K562 (cell line): ENCODE results near the gene GADL1. TPM values are rescaled to one million over a fixed set of nuclear protein-coding genes. Genes with fewer than 3 reads are reported as not detected.

Experiments used
- ATAC-seq: fragments of 200-7000 bp; cut with Tn5 transposase; 3 replicates; pipeline ENCODE4 v1.9.1; 2020; ENCODE audit warnings: moderate library complexity
- BruUV-seq: library from RNA; stranded (reverse); fragments of 400-500 nt; replicated peaks from 2 replicates; lab custom pipeline; 2021; lab: Mats Ljungman, UMichigan
- CTCF ChIA-PET: fragments of 300-600 bp; formaldehyde crosslinking; extraction: SDS; loops from one replicate; lab custom pipeline; 2021; ENCODE audit warnings: low intra/inter-chr PET ratio; lab: Yijun Ruan, JAX
- POLR2A ChIA-PET: fragments of 300-600, 350-650 bp; sonication (Branson Sonifier 250); formaldehyde crosslinking; extraction: SDS; loops from one replicate; lab custom pipeline; 2021; ENCODE audit warnings: antibody characterized with exemption, inconsistent platforms; lab: Yijun Ruan, JAX
- DNase-seq, 4 experiments: peaks; one replicate each; pipeline versions ENCODE4 v3.0.0 to v3.0.0-alpha.2; 2011 to 2018; ENCODE audit warnings: low spot score in 3 of 4, mixed read lengths in 3 of 4; ENCODE audit errors: extremely low read depth in 1 of 4
- FAIRE-seq: peaks from 2 replicates; lab custom pipeline; 2011; peaks lifted over from hg19 to GRCh38; lab: Jason Lieb, UNC
- H2AFZ ChIP-seq: 2 replicates; pipeline ENCODE4 v1.6.0; 2011; ENCODE audit warnings: low read depth, low read length, control low read depth, inconsistent platforms
- H3K27ac ChIP-seq: fragments of 200-600 bp; 3 replicates; pipeline ENCODE4 v1.8.0; 2011; ENCODE audit warnings: low read depth, mild to moderate bottlenecking, control low read depth, inconsistent platforms, low read length, moderate library complexity, mixed read lengths; ENCODE audit errors: extremely low read depth
- H3K27me3 ChIP-seq, 2 experiments: fragments of 300-600 bp in 1 of 2; 2 replicates in 1 of 2; 3 replicates in 1 of 2; pipeline versions ENCODE4 v1.6.0 to v1.8.0; 2011; ENCODE audit warnings: inconsistent platforms in 2 of 2, low read length in 2 of 2, mild to moderate bottlenecking in 1 of 2, mixed read lengths in 1 of 2, moderate library complexity in 1 of 2; ENCODE audit not compliant: control insufficient read depth in 2 of 2, insufficient read depth in 2 of 2
- H3K36me3 ChIP-seq: fragments of 300-600 bp; 3 replicates; pipeline ENCODE4 v1.8.0; 2011; ENCODE audit warnings: mild to moderate bottlenecking, low read length, inconsistent platforms; ENCODE audit not compliant: control insufficient read depth, insufficient read depth
- H3K4me1 ChIP-seq, 2 experiments: fragments of 200-600 bp in 1 of 2; replicated peaks in 1 of 2; 2 replicates in 1 of 2; 3 replicates in 1 of 2; pipeline versions ENCODE4 v1.5.1 to v1.8.0; 2011; ENCODE audit warnings: inconsistent platforms in 2 of 2, low read length in 2 of 2, mild to moderate bottlenecking in 1 of 2, mixed read lengths in 1 of 2, moderate library complexity in 1 of 2; ENCODE audit not compliant: control insufficient read depth in 2 of 2, insufficient read depth in 2 of 2
- H3K4me2 ChIP-seq: 2 replicates; pipeline ENCODE4 v1.6.1; 2011; ENCODE audit warnings: low read length, control low read depth, inconsistent platforms, mixed read lengths; ENCODE audit not compliant: insufficient read depth
- H3K4me3 ChIP-seq: fragments of 200-600 bp; sonication (generic), shearing (Covaris generic); 2 replicates; pipeline ENCODE4 v1.5.1; 2016; ENCODE audit warnings: control low read depth, inconsistent platforms
- H3K79me2 ChIP-seq: fragments of 200-600 bp; 3 replicates; pipeline ENCODE4 v1.8.0; 2011; ENCODE audit warnings: low read length, inconsistent platforms; ENCODE audit not compliant: control insufficient read depth, insufficient read depth
- H3K9ac ChIP-seq, 2 experiments: 2 replicates each; pipeline versions ENCODE4 v1.6.0 to v1.6.1; 2011; ENCODE audit warnings: low read depth in 2 of 2, low read length in 2 of 2, control low read depth in 1 of 2, inconsistent platforms in 1 of 2, mild to moderate bottlenecking in 1 of 2, mixed read lengths in 1 of 2; ENCODE audit not compliant: insufficient read depth in 1 of 2
- H3K9me1 ChIP-seq: one replicate; pipeline ENCODE4 v1.6.0; 2011; ENCODE audit warnings: inconsistent platforms, mild to moderate bottlenecking, low read length, moderate library complexity; ENCODE audit not compliant: control insufficient read depth, insufficient read depth
- H3K9me3 ChIP-seq: replicated peaks from 2 replicates; pipeline ENCODE4 v1.5.1; 2011; ENCODE audit warnings: low read depth, low read length, inconsistent platforms; ENCODE audit not compliant: control insufficient read depth, insufficient read depth
- H4K20me1 ChIP-seq: replicated peaks from 2 replicates; pipeline ENCODE4 v1.6.1; 2011; ENCODE audit warnings: low read length, inconsistent platforms, mixed read lengths; ENCODE audit not compliant: control insufficient read depth, insufficient read depth
- E2F3 ChIP-seq: fragments of 250-450 bp; sonication (Bioruptor Pico); IDR thresholded peaks from 2 replicates; pipeline ENCODE4 v1.4.0; 2020; ENCODE audit warnings: mild to moderate bottlenecking
- ESRRB ChIP-seq: fragments of 250-450 bp; sonication (Bioruptor Pico); IDR thresholded peaks from 2 replicates; pipeline ENCODE4 v1.5.0; 2020; ENCODE audit warnings: mild to moderate bottlenecking, moderate library complexity, borderline replicate concordance
- NFIC ChIP-seq: fragments of 450-650 bp; IDR thresholded peaks from 2 replicates; pipeline ENCODE4 v1.6.1; 2017; ENCODE audit warnings: mild to moderate bottlenecking, inconsistent platforms
- NR0B1 ChIP-seq: fragments of 450-650 bp; IDR thresholded peaks from one replicate; pipeline ENCODE4 v1.6.1; 2018; ENCODE audit warnings: mild to moderate bottlenecking, moderate library complexity; ENCODE audit not compliant: partially characterized antibody
- PHTF2 ChIP-seq: fragments of 250-450 bp; sonication (Bioruptor Pico); IDR thresholded peaks from 2 replicates; pipeline ENCODE4 v1.5.0; 2021; ENCODE audit warnings: mild to moderate bottlenecking
- SIN3A ChIP-seq, 2 experiments: fragments of 150-350 bp in 1 of 2; IDR thresholded peaks; 2 replicates each; pipeline ENCODE4 v1.6.1; 2011 to 2016; ENCODE audit warnings: borderline replicate concordance in 2 of 2, low read depth in 2 of 2, low read length in 2 of 2, mild to moderate bottlenecking in 2 of 2, moderate library complexity in 2 of 2; ENCODE audit not compliant: control insufficient read depth in 1 of 2
- ZBTB40 ChIP-seq, 2 experiments: fragments of 450-650 bp in 1 of 2; sonication (generic) in 1 of 2; formaldehyde crosslinking in 1 of 2; IDR thresholded peaks; 2 replicates each; pipeline versions ENCODE4 v1.7.1 to v1.9.0; 2016 to 2022; ENCODE audit warnings: inconsistent platforms in 1 of 2, mild to moderate bottlenecking in 1 of 2, missing genetic modification reagents in 1 of 2
- ZNF224 ChIP-seq: sonication (generic); formaldehyde crosslinking; IDR thresholded peaks from 2 replicates; pipeline ENCODE4 v1.8.0; 2022; ENCODE audit warnings: mild to moderate bottlenecking, missing genetic modification reagents
- WGBS: fragments of 100-300 bp; shearing (Covaris generic); methylation state at CpG from one replicate; pipeline ENCODE4 v1.1.6; 2016; ENCODE audit warnings: low coverage, mixed read lengths; ENCODE audit not compliant: insufficient coverage; ENCODE audit errors: missing lambda C conversion rate; 5-methylcytosine and 5-hydroxymethylcytosine counted together
- in situ Hi-C: fragments of 300-500 bp; cut with MboI; formaldehyde crosslinking; loops from 4 replicates; pipeline ENCODE4 v1.15.0; 2018; ENCODE audit warnings: inconsistent platforms, mixed read lengths
- intact Hi-C: fragments of 100-400 bp; cut with micrococcal nuclease; formaldehyde crosslinking; loops from 2 replicates; pipeline ENCODE4 v1.14.2; 2022
- polyA plus RNA-seq, 8 experiments: library from polyadenylated mRNA; depleted of rRNA in 4 of 8; stranded (reverse) in 5 of 8; unstranded in 3 of 8; fragments of >200 nt; fragmentation: Nextera tagmentation in 2 of 8; fragmentation: Illumina TruSeq in 1 of 8; extraction: Ambion mirVana in 2 of 8; extraction: Trizol in 1 of 8; gene quantifications; 2 replicates each; pipeline versions ENCODE4 v1.2.1 to v1.2.3, GENCODE V29; 2011 to 2014; ENCODE audit warnings: inconsistent platforms in 1 of 8, missing spikeins in 1 of 8
- total RNA-seq, 7 experiments: library from RNA; depleted of rRNA in 6 of 7; stranded (reverse); fragments of >200 nt in 6 of 7; fragmentation: Illumina TruSeq in 2 of 7; extraction: Trizol in 2 of 7; gene quantifications; 2 replicates each; pipeline versions ENCODE4 v1.2.1 to v1.2.3, GENCODE V29; 2011 to 2021; ENCODE audit warnings: low replicate concordance in 1 of 7

The GADL1 gene
- total and polyA plus RNA-seq, 9 of the 15 experiments (the other 6 are each of a cell fraction or from before 2014, with no cell fraction given) = 0.07 TPM; not detected in 8

- Histone ChIP-seq H3K27ac (no peak overlapping the region), H3K4me1 (no peaks in the 10 kb centered on the region), H3K9me1 (no peaks in the 10 kb centered on the region), H3K79me2 (no peaks in the 10 kb centered on the region), H2AFZ (no peak overlapping the region)
- WGBS = 0% methylated on average over 2 of the region's 2 CpGs
- BruUV-seq = no TSS peak
- in situ Hi-C loops = no loop called here
- no peak for DNase-seq
- no peak for TF ChIP-seq E2F3
- no peak for TF ChIP-seq SIN3A (IDR thresholded peaks at IDR 0.05; ENCODE audit: borderline replicate concordance in 2 of 2, control insufficient read depth in 1 of 2, low read depth in 2 of 2, low read length in 2 of 2)
- TF ChIP-seq ZNF224 = no peak
- no peak for TF ChIP-seq ESRRB
- no peak for TF ChIP-seq ZBTB40 (IDR thresholded peaks at IDR 0.05)
- TF ChIP-seq ZBTB40 (CRISPR knock-in tag; IDR thresholded peaks at IDR 0.05) = no peak
- no peak for TF ChIP-seq PHTF2 (CRISPR knock-in tag)
- no peak for TF ChIP-seq NFIC
- TF ChIP-seq NR0B1 = no peak
- TF ChIP-seq, all 486 proteins: peak for 0
- CTCF ChIA-PET = no interaction called here
- no peaks in the 10 kb centered on the region for H4K20me1 ChIP-seq
- H3K4me2 ChIP-seq = no peak overlapping the region
- H3K9ac ChIP-seq = no peak overlapping the region
- no peak overlapping the region for H3K4me3 ChIP-seq
- H3K9me3 ChIP-seq = no peaks in the 10 kb centered on the region
- intact Hi-C loops = no loop called here
- FAIRE-seq (no peak), ATAC-seq (no peak)
- POLR2A ChIA-PET = no interaction called here
- H3K27me3 ChIP-seq = no peaks in the 10 kb centered on the region
- H3K36me3 ChIP-seq = no peaks in the 10 kb centered on the region
Observed at GRCh38 chr3:30826531-30826942, 67.9 kb downstream of the GADL1 start.
